Calu3 (cell line): ENCODE data around the gene TCF12. TPM values are rescaled to one million over a fixed set of nuclear protein-coding genes. Genes with fewer than 3 reads are reported as not detected.

Experiments used
- BruUV-seq: library from RNA; stranded (reverse); fragments of 400-500 nt; replicated peaks from 2 replicates; lab custom pipeline; 2021; lab: Mats Ljungman, UMichigan
- CTCF ChIA-PET: fragments of 300-600 bp; sonication (Branson Sonifier 250); formaldehyde crosslinking; loops from one replicate; lab custom pipeline; 2022; ENCODE audit warnings: antibody characterized with exemption; lab: Charles Lee
- DNase-seq: peaks from one replicate; pipeline ENCODE4 v3.0.0; 2022
- H3K27ac Mint-ChIP-seq: one replicate; pipeline ENCODE4 v1.8.0; 2022; ENCODE audit warnings: mixed read lengths; ENCODE audit not compliant: unreplicated experiment
- H3K27me3 Mint-ChIP-seq: one replicate; pipeline ENCODE4 v1.8.0; 2022; ENCODE audit warnings: mixed read lengths; ENCODE audit not compliant: unreplicated experiment
- H3K36me3 Mint-ChIP-seq: one replicate; pipeline ENCODE4 v1.8.0; 2022; ENCODE audit warnings: mild to moderate bottlenecking, moderate library complexity, mixed read lengths; ENCODE audit not compliant: insufficient read depth, unreplicated experiment
- H3K4me1 Mint-ChIP-seq: one replicate; pipeline ENCODE4 v1.8.0; 2022; ENCODE audit warnings: mild to moderate bottlenecking, low read depth, mixed read lengths; ENCODE audit not compliant: unreplicated experiment
- H3K4me3 Mint-ChIP-seq: one replicate; pipeline ENCODE4 v1.8.0; 2022; ENCODE audit warnings: mild to moderate bottlenecking, low read depth, moderate library complexity, mixed read lengths; ENCODE audit not compliant: unreplicated experiment
- H3K9me3 Mint-ChIP-seq: one replicate; pipeline ENCODE4 v1.8.0; 2022; ENCODE audit warnings: low read depth, mixed read lengths; ENCODE audit not compliant: unreplicated experiment
- intact Hi-C: fragments of 100-400 bp; cut with micrococcal nuclease; formaldehyde crosslinking; loops from one replicate; pipeline ENCODE4 v1.10.0; 2022; ENCODE audit not compliant: unreplicated experiment
- total RNA-seq: library from RNA; stranded (reverse); gene quantifications from 2 replicates; pipeline ENCODE4 v1.2.3, GENCODE V29; 2022
- TF ChIP-seq, protein P1 (sequence below): fragments of 200-600 bp; IDR thresholded peaks from one replicate; pipeline ENCODE4 v1.8.0; 2022; ENCODE audit warnings: antibody characterized with exemption; ENCODE audit not compliant: unreplicated experiment

TCF12 gene
- total RNA-seq, 1 experiment from 2014 or later, result 127 TPM

DNA sequence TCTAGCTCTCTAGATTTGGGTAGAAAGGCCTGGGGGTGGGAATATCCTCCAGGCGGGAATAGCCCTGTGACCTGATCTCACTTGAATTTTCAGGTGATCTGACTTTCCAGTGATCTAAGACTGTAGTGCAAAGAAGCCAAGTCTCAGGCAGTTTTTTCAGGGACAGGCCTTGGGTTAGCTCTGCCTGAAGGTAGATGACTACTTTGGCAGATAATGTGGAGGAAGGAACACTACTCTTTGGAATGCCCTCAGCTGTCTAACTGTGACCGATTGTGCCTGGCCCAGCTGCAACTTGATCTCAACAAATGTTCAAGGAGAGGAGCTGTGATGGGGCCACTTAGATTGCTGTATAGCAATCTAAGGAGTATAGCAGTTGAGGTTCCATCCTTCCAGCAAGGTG lies 193.7 kb downstream of the TCF12 start:
- H3K27ac Mint-ChIP-seq, result no peak overlapping the region
- intact Hi-C loops, result no loop called here
- H3K36me3 Mint-ChIP-seq, result no peaks in the 10 kb centered on the region
- H3K4me1 Mint-ChIP-seq, result peaks cover 33% of the 10 kb centered on the region
- DNase-seq, result no peak
- BruUV-seq, result no TSS peak
- no peaks in the 10 kb centered on the region for H3K27me3 Mint-ChIP-seq
- peaks cover under 1% of the 10 kb centered on the region for H3K9me3 Mint-ChIP-seq
- CTCF ChIA-PET, result interaction anchor here (0.6 kb wide), 1 partner anchor 287 kb away, joined by 3 read pairs; no protein-coding TSS in a partner anchor
- no peak overlapping the region for H3K4me3 Mint-ChIP-seq
- TF ChIP-seq, protein P1, sequence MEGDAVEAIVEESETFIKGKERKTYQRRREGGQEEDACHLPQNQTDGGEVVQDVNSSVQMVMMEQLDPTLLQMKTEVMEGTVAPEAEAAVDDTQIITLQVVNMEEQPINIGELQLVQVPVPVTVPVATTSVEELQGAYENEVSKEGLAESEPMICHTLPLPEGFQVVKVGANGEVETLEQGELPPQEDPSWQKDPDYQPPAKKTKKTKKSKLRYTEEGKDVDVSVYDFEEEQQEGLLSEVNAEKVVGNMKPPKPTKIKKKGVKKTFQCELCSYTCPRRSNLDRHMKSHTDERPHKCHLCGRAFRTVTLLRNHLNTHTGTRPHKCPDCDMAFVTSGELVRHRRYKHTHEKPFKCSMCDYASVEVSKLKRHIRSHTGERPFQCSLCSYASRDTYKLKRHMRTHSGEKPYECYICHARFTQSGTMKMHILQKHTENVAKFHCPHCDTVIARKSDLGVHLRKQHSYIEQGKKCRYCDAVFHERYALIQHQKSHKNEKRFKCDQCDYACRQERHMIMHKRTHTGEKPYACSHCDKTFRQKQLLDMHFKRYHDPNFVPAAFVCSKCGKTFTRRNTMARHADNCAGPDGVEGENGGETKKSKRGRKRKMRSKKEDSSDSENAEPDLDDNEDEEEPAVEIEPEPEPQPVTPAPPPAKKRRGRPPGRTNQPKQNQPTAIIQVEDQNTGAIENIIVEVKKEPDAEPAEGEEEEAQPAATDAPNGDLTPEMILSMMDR, result no peak

DNA sequence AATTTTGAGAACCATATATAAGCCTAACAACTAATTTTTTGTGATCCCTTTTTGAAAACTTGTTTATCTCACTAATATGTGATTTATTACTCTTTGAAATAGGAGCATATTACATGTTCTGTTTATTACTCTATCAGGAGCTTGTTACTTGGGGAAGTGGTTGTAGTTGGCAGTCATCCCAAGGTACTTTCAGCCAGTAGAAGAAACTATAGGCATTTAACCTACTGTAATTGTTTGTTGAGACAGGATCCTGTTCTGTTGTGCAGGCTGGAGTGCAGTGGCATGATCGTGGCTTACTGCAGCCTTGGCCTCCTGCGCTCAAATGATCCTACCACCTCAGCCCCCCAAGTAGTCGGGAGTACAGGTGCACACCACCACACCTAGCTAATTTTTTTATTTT lies 195.6 kb downstream of the TCF12 start:
- Mint-ChIP-seq H3K27me3 (no peaks in the 10 kb centered on the region), H3K4me3 (no peak overlapping the region), H3K36me3 (no peaks in the 10 kb centered on the region), H3K4me1 (peaks cover 52% of the 10 kb centered on the region), H3K27ac (no peak overlapping the region), H3K9me3 (no peaks in the 10 kb centered on the region)
- BruUV-seq, result no TSS peak
- DNase-seq, result peak; percentile 22
- intact Hi-C loops, result no loop called here
- TF ChIP-seq, protein P1, result no peak
- CTCF ChIA-PET, result interaction anchor here (0.5 to 1.9 kb wide), 6 partner anchors 24 to 210 kb away, joined by 3 to 5 read pairs (median 3); no protein-coding TSS in a partner anchor

DNA sequence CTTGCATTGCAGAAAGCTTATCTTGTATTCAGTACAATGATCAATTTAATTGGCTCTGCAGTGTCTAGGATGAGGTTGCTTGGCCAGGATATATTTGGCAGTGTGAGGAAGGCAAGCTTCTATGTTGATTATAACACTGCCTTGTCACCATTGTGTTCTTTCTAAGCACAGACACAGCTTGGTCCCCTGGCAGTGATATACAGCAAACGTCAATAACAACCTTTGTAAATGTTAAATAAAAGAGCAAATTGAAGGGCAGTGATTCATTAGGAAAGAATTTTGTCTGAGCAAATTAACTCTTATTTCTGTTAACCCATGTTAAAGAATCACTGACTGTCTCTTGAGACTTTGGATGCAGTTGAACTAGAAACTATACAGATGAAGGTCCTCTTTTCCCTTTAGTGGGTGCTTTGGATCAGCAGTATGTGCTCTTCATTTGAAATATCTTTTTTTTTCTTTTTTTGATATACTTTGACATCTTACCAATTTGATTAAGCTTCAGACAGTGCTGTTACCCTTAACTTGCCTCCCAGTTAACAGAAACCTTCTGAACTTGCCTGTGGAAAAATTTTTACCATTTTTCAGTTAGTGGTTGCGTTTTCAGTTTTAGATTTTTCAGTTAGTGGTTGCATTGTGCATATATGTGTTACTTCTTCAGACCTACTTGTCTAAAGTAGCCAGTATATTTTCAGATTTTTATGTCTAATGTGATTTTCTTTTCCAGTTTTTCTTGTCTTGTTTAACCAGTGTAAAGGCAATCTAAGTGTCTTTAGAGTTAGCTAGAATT lies 199.8 kb downstream of the TCF12 start:
- peaks cover 6% of the 10 kb centered on the region for H3K36me3 Mint-ChIP-seq
- H3K4me1 Mint-ChIP-seq, result peaks cover 83% of the 10 kb centered on the region
- no peaks in the 10 kb centered on the region for H3K9me3 Mint-ChIP-seq
- peak overlapping the region; percentile 15 for H3K4me3 Mint-ChIP-seq
- CTCF ChIA-PET, result interaction anchor here (0.7 kb wide), 1 partner anchor 20 kb away, joined by 3 read pairs; no protein-coding TSS in a partner anchor
- H3K27ac Mint-ChIP-seq, result peak overlapping the region; percentile 15
- TF ChIP-seq, protein P1, result no peak
- intact Hi-C loops, result loop anchor here (5.0 kb wide), 1 partner anchor 101 kb away; no protein-coding TSS in a partner anchor
- no TSS peak for BruUV-seq
- no peaks in the 10 kb centered on the region for H3K27me3 Mint-ChIP-seq
- peak; percentile 6 for DNase-seq

DNA sequence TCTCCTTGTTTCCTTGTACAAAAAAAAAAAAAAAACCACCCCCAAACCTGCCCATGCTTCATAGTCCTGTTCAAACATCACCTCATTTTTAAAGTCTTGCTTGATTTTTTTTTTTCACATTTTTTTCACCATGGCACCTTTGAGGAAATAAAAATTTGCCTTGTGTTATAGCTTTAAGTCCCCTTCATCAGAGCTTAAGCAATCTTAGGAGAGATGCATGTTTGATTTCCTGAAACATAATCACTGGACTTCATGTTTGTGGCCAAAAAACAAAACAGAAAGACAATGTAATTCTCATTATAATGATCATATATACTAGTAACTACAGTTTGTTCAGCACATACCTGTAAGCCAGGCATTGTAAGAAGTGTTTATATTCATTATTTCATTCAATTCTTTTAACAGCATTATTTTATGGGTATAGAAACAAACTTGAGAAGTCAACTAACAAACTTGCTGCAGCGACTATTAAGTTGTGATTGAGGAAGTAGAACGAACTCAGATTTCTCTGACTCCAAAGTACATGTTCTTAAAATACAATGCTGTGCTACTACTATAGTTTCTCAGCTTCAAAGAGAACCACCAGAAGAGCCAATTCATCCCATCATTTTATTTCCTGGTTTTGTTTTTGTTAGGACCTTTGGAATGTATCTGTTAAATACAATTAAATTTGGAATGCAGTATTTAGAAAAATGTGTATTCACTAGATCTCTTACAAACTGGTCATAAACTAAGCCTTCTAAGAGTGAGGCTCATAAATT lies 203.8 kb downstream of the TCF12 start:
- TF ChIP-seq, protein P1, result no peak
- no TSS peak for BruUV-seq
- CTCF ChIA-PET, result interaction anchor here (0.7 to 1.2 kb wide), 5 partner anchors 23 to 95 kb away, joined by 3 to 4 read pairs (median 3); no protein-coding TSS in a partner anchor
- no peak for DNase-seq
- peaks cover 55% of the 10 kb centered on the region for H3K4me1 Mint-ChIP-seq
- H3K4me3 Mint-ChIP-seq, result no peak overlapping the region
- no peaks in the 10 kb centered on the region for H3K27me3 Mint-ChIP-seq
- H3K27ac Mint-ChIP-seq, result peak overlapping the region; percentile 70
- H3K36me3 Mint-ChIP-seq, result peaks cover 6% of the 10 kb centered on the region
- no peaks in the 10 kb centered on the region for H3K9me3 Mint-ChIP-seq
- intact Hi-C loops, result no loop called here
